Liver (tissue), 2 donors: ENCODE measurements around the gene FICD.

Source experiments
- CTCF ChIP-seq: fragments of 150-350 bp; IDR thresholded peaks from 2 replicates; pipeline ENCODE4 v1.5.1; 2017; ENCODE audit warnings: improper control_type of control experiment, low read depth, low read length; ENCODE audit not compliant: missing input control
- MAX ChIP-seq: IDR thresholded peaks from 2 replicates; pipeline ENCODE4 v1.6.1; 2016; ENCODE audit warnings: antibody characterized with exemption
- REST ChIP-seq: IDR thresholded peaks from 2 replicates; pipeline ENCODE4 v1.6.1; 2016; ENCODE audit warnings: antibody characterized with exemption, mild to moderate bottlenecking
- donor health status: healthy.

GRCh38 chr12:108551535-108551934 lies 36.5 kb downstream of the FICD start:
- TF ChIP-seq REST (no peak), CTCF (no peak), MAX (no peak)
